K562 (cell line): Measurements from ENCODE around the gene PCSK5. TPM values are rescaled to one million over a fixed set of nuclear protein-coding genes. Genes with fewer than 3 reads are reported as not detected.

Experiments
- IFI16 ChIP-seq: fragments of 250-450 bp; sonication (Bioruptor Pico); IDR thresholded peaks from 2 replicates; pipeline ENCODE4 v2.1.2; 2022; ENCODE audit warnings: mild to moderate bottlenecking, inconsistent platforms
- RBM34 ChIP-seq: fragments of 200-400 bp; formaldehyde crosslinking; IDR thresholded peaks from 2 replicates; pipeline ENCODE4 v1.6.1; 2018; ENCODE audit warnings: low read length, borderline replicate concordance; ENCODE audit not compliant: insufficient read depth
- polyA plus RNA-seq, 8 experiments: library from polyadenylated mRNA; depleted of rRNA in 4 of 8; stranded (reverse) in 5 of 8; unstranded in 3 of 8; fragments of >200 nt; fragmentation: Nextera tagmentation in 2 of 8; fragmentation: Illumina TruSeq in 1 of 8; extraction: Ambion mirVana in 2 of 8; extraction: Trizol in 1 of 8; gene quantifications; 2 replicates each; pipeline versions ENCODE4 v1.2.1 to v1.2.3, GENCODE V29; 2011 to 2014; ENCODE audit warnings: inconsistent platforms in 1 of 8, missing spikeins in 1 of 8
- total RNA-seq, 7 experiments: library from RNA; depleted of rRNA in 6 of 7; stranded (reverse); fragments of >200 nt in 6 of 7; fragmentation: Illumina TruSeq in 2 of 7; extraction: Trizol in 2 of 7; gene quantifications; 2 replicates each; pipeline versions ENCODE4 v1.2.1 to v1.2.3, GENCODE V29; 2011 to 2021; ENCODE audit warnings: low replicate concordance in 1 of 7
- TF ChIP-seq, protein P1 (sequence below): fragments of 250-450 bp; sonication (Bioruptor Pico); IDR thresholded peaks from 2 replicates; pipeline ENCODE4 v1.5.0; 2021
- TF ChIP-seq, protein P2 (sequence below): IDR thresholded peaks from 3 replicates; pipeline ENCODE4 v1.6.1; 2011; ENCODE audit warnings: borderline replicate concordance, mild to moderate bottlenecking, moderate library complexity; ENCODE audit not compliant: insufficient read length; ENCODE audit errors: extremely low read depth
- TF ChIP-seq, protein P3 (sequence below), 2 experiments: fragments of 450-650 bp; IDR thresholded peaks; 2 replicates each; pipeline ENCODE4 v1.6.1; 2016; ENCODE audit warnings: mild to moderate bottlenecking in 2 of 2, borderline replicate concordance in 1 of 2, low read depth in 1 of 2, moderate library complexity in 1 of 2

PCSK5 gene
- total and polyA plus RNA-seq, 9 of the 15 experiments (the other 6 are each of a cell fraction or from before 2014, with no cell fraction given) = not detected

DNA sequence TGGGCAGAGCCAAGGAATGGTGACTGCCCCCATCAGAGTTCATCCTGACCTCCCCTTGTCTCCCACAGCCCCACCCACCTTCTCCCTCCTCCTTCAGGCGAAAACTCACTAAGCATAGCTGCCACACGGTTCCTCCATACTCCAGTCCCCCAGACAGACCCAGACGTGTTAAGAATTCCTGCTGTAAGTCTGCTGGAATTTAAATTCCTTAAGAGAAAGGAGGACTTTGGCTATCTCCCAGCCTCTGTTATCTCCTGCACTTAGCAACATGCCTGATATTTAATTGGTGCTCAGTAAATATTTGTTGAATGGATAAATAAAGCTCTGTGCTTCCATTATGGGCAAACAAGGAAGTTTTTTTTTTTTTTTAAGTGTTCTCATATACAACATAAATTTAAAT is 290.1 kb downstream of the PCSK5 start (continued):
- TF ChIP-seq, protein P1, sequence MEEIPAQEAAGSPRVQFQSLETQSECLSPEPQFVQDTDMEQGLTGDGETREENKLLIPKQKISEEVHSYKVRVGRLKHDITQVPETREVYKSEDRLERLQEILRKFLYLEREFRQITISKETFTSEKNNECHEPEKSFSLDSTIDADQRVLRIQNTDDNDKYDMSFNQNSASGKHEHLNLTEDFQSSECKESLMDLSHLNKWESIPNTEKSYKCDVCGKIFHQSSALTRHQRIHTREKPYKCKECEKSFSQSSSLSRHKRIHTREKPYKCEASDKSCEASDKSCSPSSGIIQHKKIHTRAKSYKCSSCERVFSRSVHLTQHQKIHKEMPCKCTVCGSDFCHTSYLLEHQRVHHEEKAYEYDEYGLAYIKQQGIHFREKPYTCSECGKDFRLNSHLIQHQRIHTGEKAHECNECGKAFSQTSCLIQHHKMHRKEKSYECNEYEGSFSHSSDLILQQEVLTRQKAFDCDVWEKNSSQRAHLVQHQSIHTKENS = no peak
- TF ChIP-seq RBM34 = no peak
- TF ChIP-seq IFI16 (CRISPR knock-in tag) = no peak
- TF ChIP-seq, protein P2, sequence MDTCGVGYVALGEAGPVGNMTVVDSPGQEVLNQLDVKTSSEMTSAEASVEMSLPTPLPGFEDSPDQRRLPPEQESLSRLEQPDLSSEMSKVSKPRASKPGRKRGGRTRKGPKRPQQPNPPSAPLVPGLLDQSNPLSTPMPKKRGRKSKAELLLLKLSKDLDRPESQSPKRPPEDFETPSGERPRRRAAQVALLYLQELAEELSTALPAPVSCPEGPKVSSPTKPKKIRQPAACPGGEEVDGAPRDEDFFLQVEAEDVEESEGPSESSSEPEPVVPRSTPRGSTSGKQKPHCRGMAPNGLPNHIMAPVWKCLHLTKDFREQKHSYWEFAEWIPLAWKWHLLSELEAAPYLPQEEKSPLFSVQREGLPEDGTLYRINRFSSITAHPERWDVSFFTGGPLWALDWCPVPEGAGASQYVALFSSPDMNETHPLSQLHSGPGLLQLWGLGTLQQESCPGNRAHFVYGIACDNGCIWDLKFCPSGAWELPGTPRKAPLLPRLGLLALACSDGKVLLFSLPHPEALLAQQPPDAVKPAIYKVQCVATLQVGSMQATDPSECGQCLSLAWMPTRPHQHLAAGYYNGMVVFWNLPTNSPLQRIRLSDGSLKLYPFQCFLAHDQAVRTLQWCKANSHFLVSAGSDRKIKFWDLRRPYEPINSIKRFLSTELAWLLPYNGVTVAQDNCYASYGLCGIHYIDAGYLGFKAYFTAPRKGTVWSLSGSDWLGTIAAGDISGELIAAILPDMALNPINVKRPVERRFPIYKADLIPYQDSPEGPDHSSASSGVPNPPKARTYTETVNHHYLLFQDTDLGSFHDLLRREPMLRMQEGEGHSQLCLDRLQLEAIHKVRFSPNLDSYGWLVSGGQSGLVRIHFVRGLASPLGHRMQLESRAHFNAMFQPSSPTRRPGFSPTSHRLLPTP = no peak
- TF ChIP-seq, protein P3, sequence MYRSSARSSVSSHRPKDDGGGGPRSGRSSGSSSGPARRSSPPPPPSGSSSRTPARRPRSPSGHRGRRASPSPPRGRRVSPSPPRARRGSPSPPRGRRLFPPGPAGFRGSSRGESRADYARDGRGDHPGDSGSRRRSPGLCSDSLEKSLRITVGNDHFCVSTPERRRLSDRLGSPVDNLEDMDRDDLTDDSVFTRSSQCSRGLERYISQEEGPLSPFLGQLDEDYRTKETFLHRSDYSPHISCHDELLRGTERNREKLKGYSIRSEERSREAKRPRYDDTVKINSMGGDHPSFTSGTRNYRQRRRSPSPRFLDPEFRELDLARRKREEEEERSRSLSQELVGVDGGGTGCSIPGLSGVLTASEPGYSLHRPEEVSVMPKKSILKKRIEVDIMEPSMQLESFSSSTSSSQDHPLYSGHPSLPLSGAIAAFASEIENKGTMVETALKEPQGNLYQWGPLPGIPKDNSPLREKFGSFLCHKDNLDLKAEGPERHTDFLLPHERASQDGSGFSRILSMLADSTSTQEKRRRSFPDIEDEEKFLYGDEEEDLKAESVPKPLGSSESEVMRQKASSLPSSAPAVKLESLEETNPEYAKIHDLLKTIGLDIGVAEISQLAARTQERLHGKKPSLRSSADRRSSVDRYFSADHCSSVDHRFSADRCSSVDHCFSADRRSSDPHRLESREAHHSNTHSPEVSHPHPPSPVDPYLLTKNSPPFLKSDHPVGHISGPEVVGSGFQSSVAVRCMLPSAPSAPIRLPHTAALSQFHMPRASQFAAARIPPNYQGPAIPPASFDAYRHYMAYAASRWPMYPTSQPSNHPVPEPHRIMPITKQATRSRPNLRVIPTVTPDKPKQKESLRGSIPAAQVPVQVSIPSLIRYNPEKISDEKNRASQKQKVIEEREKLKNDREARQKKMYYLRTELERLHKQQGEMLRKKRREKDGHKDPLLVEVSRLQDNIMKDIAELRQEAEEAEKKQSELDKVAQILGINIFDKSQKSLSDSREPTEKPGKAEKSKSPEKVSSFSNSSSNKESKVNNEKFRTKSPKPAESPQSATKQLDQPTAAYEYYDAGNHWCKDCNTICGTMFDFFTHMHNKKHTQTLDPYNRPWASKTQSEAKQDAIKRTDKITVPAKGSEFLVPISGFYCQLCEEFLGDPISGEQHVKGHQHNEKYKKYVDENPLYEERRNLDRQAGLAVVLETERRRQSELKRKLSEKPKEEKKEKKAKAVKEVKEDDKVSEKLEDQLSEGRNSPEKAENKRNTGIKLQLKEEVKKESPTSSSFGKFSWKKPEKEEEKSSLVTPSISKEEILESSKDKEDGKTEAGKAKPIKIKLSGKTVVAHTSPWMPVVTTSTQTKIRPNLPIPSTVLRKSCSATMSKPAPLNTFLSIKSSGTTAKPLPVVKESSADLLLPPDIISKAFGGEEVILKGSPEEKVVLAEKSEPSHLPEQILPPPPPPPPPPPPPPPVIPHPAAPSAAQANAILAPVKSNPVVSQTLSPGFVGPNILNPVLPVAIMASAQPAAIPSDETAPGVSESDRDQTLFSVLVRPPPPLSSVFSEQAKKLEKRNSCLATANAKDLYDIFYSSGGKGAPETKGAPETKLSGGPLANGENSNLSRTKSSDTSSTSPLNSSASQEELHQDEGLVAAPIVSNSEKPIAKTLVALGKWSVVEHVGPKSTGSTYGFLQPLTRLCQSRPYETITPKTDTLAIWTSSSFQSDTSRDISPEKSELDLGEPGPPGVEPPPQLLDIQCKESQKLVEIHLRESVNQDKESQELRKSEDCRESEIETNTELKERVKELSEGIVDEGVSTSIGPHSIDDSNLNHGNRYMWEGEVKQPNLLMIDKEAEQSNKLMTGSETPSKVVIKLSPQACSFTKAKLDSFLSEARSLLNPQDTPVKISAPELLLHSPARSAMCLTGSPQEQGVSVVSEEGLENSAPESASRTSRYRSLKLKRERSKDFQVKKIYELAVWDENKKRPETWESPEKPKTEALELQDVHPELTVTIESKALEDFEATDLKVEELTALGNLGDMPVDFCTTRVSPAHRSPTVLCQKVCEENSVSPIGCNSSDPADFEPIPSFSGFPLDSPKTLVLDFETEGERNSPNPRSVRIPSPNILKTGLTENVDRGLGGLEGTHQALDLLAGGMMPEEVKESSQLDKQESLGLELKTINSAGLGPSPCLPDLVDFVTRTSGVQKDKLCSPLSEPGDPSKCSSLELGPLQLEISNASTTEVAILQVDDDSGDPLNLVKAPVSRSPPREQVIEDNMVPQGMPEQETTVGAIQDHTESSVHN (IDR thresholded peaks at IDR 0.05; ENCODE audit: borderline replicate concordance in 1 of 2, low read depth in 1 of 2) = no peak
